Right renal pelvis (tissue), 4 donors: ENCODE results near the gene SIX3. TPM values are rescaled to one million over a fixed set of nuclear protein-coding genes. Genes with fewer than 3 reads are reported as not detected.

Source experiments
- DNase-seq, 4 donors: peaks; one replicate each; pipeline ENCODE4 v3.0.0-alpha.2; 2013; ENCODE audit warnings: low read depth in 4 of 4, low spot score in 3 of 4, missing footprints in 1 of 4
- polyA plus RNA-seq, 4 donors: library from polyadenylated mRNA; unstranded; fragments of 120-200 nt; gene quantifications; one replicate each; pipeline ENCODE4 v1.2.1, GENCODE V29; 2013; ENCODE audit not compliant: insufficient read length in 4 of 4

The SIX3 gene
- polyA plus RNA-seq, result under 1 TPM in 1 of 4 donors, not detected in 3; 0.04 TPM

- DNase-seq, result no peak
Measured at GRCh38 chr2:44941551-44942234, at the start of gene SIX3. TSS of gene SIX3 (plus strand) at chr2:44941702. CDS start at chr2:44942105, 403 bp downstream.

DNA sequence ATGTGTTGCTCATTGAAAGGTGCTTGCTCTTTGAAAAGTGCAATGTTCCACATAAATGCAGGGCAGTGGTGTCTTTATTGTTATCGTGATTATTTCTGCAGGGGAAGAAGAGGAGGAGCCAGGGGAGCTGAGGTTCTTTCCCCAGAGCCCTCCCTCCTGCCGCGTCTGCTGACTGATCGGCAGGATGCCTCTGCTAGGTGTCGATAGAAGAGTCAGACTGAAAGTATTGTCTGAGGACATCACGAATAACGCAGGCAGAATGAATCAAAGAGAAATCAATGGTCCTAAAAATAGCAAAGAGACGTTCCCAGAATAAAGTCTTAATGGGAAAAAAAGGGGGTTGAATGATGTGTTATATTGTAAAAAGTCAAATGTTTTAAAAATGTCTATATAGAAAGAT, 47.4 kb upstream of the SIX3 start:
- DNase-seq, result no peak

- no peak for DNase-seq
Measured at GRCh38 chr2:44895061-44895460, 46.4 kb upstream of the SIX3 start.

GRCh38 chr2:44897406-44897805, 44.1 kb upstream of the SIX3 start:
- no peak for DNase-seq

DNA sequence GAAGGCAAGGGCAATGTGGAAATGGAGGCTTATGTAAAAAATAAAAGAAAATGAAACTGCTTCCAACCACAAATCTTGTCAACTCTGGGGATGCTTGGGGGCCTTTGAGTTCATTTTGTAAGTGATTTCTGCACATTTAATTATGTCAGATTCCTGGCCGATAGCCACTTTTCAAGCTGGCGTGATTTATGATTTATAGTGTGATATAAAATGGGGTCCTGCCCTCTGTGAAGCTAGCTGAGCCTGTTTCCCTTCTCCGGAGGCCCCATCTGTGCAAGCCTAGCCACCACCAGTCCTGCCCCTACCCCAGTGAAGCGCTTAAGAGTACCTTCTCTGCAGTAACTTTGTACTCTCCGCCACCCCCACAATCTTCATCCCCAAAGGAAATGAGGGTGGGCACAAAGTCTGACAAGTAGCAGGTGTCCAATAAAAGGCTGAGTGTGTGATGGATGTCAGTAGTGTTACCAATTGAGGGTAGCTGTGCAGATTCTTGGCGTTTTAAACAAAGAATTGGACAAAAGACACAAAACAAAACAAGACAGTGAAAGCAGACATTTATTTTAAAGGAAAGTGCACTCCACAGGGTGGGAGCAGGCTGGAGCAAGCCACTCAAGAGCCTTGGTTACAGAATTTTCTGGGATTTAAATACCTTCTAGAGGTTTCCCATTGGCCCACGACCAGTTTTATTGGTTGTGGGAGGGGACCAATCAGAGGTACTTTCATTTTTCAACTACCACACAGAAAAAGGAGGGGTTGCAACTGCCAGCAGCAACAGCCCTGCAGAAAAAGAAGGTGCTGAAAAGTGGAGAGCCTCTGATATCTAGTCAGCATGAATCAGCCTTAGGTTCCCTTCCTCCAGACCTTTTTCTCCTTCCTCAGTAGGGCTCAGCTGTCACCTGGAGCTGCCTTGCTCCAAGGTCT, 39.0 kb upstream of the SIX3 start:
- DNase-seq, result no peak

DNA sequence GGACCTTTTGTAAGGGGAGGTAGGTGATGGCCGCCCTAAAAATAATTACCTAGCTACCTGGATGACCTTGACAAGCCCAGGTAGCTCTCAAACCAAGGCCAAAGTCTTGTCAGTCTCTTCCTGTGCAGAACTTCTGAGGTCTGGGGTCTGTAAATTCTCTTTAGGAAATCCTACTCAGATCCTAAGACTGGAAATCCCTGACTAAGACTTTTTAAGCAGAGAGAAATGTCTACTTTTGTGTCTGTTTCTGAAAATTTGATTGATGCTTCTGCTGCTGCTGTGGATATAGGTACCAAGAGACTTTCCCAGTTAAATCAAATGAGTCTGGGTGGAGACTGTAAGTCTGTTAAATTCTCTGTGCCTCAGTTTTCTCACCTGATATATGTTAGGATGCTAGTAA, 36.9 kb upstream of the SIX3 start:
- no peak for DNase-seq

GRCh38 chr2:44906972-44907371, 34.5 kb upstream of the SIX3 start:
- DNase-seq, result no peak

GRCh38 chr2:44909831-44910230, 31.7 kb upstream of the SIX3 start:
- DNase-seq, result no peak

DNA sequence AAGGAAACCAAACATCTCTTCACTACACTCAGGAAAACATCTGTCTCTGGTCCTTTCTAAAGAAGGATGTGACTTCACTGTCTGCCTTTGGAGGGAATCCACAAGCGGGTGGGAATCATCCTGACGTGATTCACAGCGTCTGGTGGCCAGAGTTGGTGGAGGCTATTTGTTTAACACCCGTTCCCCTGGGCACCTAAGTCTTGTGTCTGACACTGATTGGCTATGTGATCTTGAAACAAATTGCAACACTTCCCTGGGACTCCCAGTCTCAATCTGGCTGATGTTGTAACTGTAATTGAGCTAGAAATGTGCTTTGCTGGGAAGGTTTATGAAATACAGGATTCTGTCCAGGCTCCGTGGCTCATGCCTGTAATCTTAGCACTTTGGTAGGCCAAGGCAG, 28.8 kb upstream of the SIX3 start:
- DNase-seq, result no peak

- no peak for DNase-seq
Measured at GRCh38 chr2:44916291-44916690, 25.2 kb upstream of the SIX3 start.

GRCh38 chr2:44918095-44918775, 23.3 kb upstream of the SIX3 start:
- DNase-seq, result no peak

DNA sequence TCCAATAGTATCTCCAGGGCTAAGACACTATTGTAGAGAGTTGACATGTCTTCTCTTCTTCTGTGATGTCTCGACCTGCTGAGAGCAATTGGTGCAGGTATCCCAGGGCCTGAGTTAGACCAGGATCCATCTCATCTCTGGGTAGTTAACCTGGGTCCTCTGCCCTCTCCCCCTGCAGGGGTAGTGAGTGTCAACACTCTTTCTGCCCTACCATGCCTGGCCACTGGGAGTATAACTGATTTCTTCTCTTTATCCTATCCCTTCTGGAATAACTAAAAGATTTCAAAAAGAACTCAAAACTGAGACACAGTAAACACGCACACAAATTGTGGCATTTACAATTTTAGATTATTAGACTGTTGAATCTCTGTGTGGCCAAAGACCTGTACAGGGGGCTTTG, 20.8 kb upstream of the SIX3 start:
- DNase-seq, result no peak

GRCh38 chr2:44922776-44923175, 18.7 kb upstream of the SIX3 start:
- DNase-seq, result no peak

GRCh38 chr2:44925561-44926136, 15.9 kb upstream of the SIX3 start:
- no peak for DNase-seq

- no peak for DNase-seq
Measured at GRCh38 chr2:44926957-44927356, 14.5 kb upstream of the SIX3 start.

DNA sequence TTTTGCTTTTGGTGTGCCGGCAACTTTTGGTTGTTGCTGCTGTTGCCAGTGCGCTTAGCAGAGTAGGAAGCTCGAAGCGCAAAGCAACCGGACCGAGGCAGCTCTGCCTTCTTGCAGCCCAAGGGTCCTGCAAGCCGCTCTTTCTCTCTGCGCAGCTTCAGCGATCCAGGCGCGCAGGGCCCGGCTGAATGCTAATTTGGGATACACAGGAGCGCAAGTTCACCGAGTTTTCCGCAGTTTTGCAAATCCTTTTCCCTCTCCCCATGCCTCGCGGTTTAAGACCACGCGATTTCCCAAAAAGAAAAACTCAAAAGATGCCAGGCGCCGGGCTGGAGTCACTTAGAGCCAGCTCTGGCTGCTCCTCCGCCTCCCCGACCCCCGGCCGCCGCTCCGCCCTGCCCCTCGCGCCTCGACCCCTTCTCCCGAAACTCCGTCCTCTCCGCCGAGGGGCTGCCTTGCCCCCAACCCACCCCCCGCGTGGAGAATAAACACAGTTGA, 13.5 kb upstream of the SIX3 start:
- no peak for DNase-seq

DNA sequence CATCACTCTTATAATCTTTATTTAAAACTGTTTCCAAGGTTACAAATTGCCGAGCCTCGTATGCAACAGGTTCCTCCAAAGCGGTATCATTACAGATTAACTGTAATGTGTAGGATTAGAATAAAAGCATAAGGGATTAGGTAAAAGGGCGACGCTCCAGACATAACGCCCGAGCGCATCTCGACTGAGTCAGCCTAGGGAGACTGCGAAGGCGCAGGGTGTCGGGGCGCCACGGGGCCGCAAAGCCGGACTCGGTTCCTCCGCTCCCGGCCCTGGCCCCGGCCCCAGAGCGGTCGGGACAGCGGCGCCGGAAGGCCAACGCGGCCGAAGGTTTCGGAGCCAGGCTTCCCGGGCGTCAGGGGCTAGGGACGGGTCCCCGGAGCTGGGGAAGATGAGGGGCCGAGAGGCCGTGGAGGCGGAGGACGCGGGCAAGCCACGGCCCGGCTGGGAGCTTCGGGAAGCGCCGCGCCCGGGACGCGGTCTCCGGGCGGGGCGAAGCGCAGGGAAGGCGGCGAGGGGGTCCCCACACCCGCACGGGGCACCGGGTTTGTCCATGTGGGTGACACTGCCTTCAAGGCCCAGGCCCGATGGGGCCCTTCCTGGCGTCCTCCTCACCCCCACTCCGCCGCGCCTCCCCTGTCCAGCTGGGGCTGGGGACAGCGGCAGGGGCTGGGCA, 12.9 kb upstream of the SIX3 start:
- no peak for DNase-seq

- no peak for DNase-seq
Measured at GRCh38 chr2:44929159-44929734, 12.3 kb upstream of the SIX3 start.

DNA sequence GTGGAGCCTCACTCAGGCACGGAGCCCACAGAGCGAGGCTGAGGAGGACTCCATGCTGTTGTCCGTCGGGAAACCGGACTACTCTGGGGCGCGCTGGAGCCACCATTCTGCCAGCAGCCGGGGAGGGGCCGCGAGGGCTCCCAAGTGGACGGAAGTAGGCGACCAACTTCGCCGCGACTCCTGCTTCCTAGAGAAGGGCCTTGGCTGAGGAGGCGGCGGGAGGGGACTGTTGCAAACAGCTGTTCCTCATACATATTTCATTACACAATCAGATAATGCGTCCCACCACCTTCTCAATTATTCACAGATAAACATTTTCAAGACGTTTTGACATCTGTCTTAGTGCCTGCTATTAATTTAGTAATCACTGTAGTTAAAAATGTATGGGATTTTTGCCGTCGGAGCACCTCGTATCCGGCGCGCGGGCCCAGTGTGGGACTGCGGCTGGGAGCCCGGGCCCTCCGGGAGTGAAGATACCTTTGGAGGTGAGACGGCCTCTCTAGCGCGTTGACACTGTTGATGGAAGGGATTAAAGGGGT, 11.7 kb upstream of the SIX3 start:
- DNase-seq, result no peak
